OCI-LY3 (cell line): Measurements from ENCODE around the gene PPP3CA.

ENCODE experiments used
- H2AFZ ChIP-seq: fragments of 200-600, 300-600 bp; shearing (Covaris generic); 2 replicates; pipeline ENCODE4 v1.6.0; 2014; ENCODE audit warnings: antibody characterized with exemption, low read depth, low read length
- H3K27ac ChIP-seq: fragments of 200-600, 300-600 bp; sonication (generic); 2 replicates; pipeline ENCODE4 v1.5.1; 2014; ENCODE audit warnings: mild to moderate bottlenecking, low read length, moderate library complexity, mixed read lengths
- H3K27me3 ChIP-seq: fragments of 200-600, 300-600 bp; sonication (generic); 2 replicates; pipeline ENCODE4 v1.6.1; 2014; ENCODE audit warnings: low read depth, low read length, mixed read lengths
- H3K36me3 ChIP-seq: fragments of 200-600, 300-600 bp; sonication (generic); replicated peaks from 2 replicates; pipeline ENCODE3; 2014; ENCODE audit warnings: low read depth, low read length, mixed read lengths
- H3K4me1 ChIP-seq: fragments of 300-600, 200-600 bp; sonication (generic); 2 replicates; pipeline ENCODE4 v1.6.1; 2014; ENCODE audit warnings: low read length, mixed read lengths
- H3K4me2 ChIP-seq: fragments of 200-600, 300-600 bp; sonication (generic); 2 replicates; pipeline ENCODE4 v1.6.1; 2014; ENCODE audit warnings: low read length, mixed read lengths
- H3K4me3 ChIP-seq: fragments of 300-600, 200-600 bp; sonication (generic); 2 replicates; pipeline ENCODE4 v1.5.1; 2014; ENCODE audit warnings: antibody characterized with exemption, mild to moderate bottlenecking, low read length, moderate library complexity
- H3K79me2 ChIP-seq: fragments of 300-600, 200-600 bp; shearing (Covaris generic); 2 replicates; pipeline ENCODE4 v1.6.1; 2014; ENCODE audit warnings: mild to moderate bottlenecking, low read length, mixed read lengths
- H3K9ac ChIP-seq: fragments of 300-600, 200-600 bp; shearing (Covaris generic); 2 replicates; pipeline ENCODE4 v1.6.0; 2014; ENCODE audit warnings: mild to moderate bottlenecking, low read length, moderate library complexity
- H3K9me3 ChIP-seq: fragments of 200-600, 300-600 bp; shearing (Covaris generic); 2 replicates; pipeline ENCODE4 v1.6.1; 2014; ENCODE audit warnings: low read length, mixed read lengths; ENCODE audit not compliant: insufficient read depth
- H4K20me1 ChIP-seq: fragments of 200-600, 300-600 bp; sonication (generic); 2 replicates; pipeline ENCODE4 v1.6.1; 2016; ENCODE audit warnings: low read length, mixed read lengths; ENCODE audit not compliant: insufficient read depth
- CTCF ChIP-seq: fragments of 200-600, 300-600 bp; sonication (generic); IDR thresholded peaks from 2 replicates; pipeline ENCODE4 v1.5.1; 2014; ENCODE audit warnings: antibody characterized with exemption, low read length, low read depth
- EZH2phosphoT487 ChIP-seq: fragments of 200-600 bp; shearing (Covaris generic); IDR thresholded peaks from 2 replicates; pipeline ENCODE4 v1.6.1; 2018; ENCODE audit warnings: antibody characterized with exemption, mixed run types, low read depth

The PPP3CA gene

GRCh38 chr4:101145021-101145420 lies 202.3 kb downstream of the PPP3CA start:
- Histone ChIP-seq H3K4me1 (0 out of 2 replicates have a peak, but pooled peaks cover 4% of the 10 kb centered on the region), H3K4me3 (no peak overlapping the region), H2AFZ (no peak overlapping the region), H4K20me1 (no peaks in the 10 kb centered on the region), H3K79me2 (no peaks in the 10 kb centered on the region), H3K9me3 (no peaks in the 10 kb centered on the region), H3K27me3 (no peaks in the 10 kb centered on the region), H3K36me3 (no peaks in the 10 kb centered on the region), H3K27ac (no peak overlapping the region), H3K9ac (no peak overlapping the region), H3K4me2 (no peak overlapping the region)
- TF ChIP-seq CTCF (no peak), EZH2phosphoT487 (no peak)

GRCh38 chr4:101142259-101142658 lies 205.1 kb downstream of the PPP3CA start:
- H3K27ac ChIP-seq: no peak overlapping the region
- no peaks in the 10 kb centered on the region for H3K79me2 ChIP-seq
- 0 out of 2 replicates have a peak, but pooled peaks cover 4% of the 10 kb centered on the region for H3K4me1 ChIP-seq
- no peaks in the 10 kb centered on the region for H3K9me3 ChIP-seq
- TF ChIP-seq EZH2phosphoT487: no peak
- no peak for TF ChIP-seq CTCF
- no peak overlapping the region for H2AFZ ChIP-seq
- H3K36me3 ChIP-seq: no peaks in the 10 kb centered on the region
- no peak overlapping the region for H3K9ac ChIP-seq
- H3K27me3 ChIP-seq: no peaks in the 10 kb centered on the region
- H4K20me1 ChIP-seq: no peaks in the 10 kb centered on the region
- no peak overlapping the region for H3K4me3 ChIP-seq
- no peak overlapping the region for H3K4me2 ChIP-seq

DNA sequence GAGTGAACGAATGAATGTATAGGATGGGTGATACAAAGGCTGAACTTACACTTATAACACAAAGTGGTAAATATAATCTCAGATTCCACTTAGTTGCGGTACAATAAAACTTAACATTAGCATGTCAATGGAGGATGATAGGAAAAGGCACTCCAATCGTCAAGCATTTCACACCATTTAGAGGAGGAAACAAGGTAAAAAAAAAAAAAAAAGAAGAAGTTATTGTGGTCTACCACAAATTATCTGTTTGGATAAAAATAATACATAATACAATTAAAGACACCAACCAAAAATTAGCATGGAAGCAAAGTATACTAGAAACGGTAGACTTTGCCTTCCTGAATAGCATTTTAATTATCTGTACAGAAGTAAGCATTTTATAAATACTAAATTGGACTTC lies 205.5 kb downstream of the PPP3CA start:
- Histone ChIP-seq H3K9ac (no peak overlapping the region), H4K20me1 (no peaks in the 10 kb centered on the region)

GRCh38 chr4:101141230-101141629 lies 206.1 kb downstream of the PPP3CA start:
- Histone ChIP-seq H3K4me3 (no peak overlapping the region), H3K27ac (no peak overlapping the region), H2AFZ (no peak overlapping the region), H3K27me3 (no peaks in the 10 kb centered on the region), H3K4me2 (no peak overlapping the region), H3K9ac (no peak overlapping the region), H3K79me2 (no peaks in the 10 kb centered on the region), H4K20me1 (no peaks in the 10 kb centered on the region), H3K9me3 (no peaks in the 10 kb centered on the region), H3K4me1 (0 out of 2 replicates have a peak, but pooled peaks cover 4% of the 10 kb centered on the region), H3K36me3 (no peaks in the 10 kb centered on the region)
- TF ChIP-seq CTCF: no peak
- TF ChIP-seq EZH2phosphoT487: no peak

More for the DNA sequence above, 205.5 kb downstream of the PPP3CA start:
- H3K36me3 ChIP-seq: no peaks in the 10 kb centered on the region
- H3K79me2 ChIP-seq: no peaks in the 10 kb centered on the region
- H3K4me3 ChIP-seq: no peak overlapping the region
- H3K27me3 ChIP-seq: no peaks in the 10 kb centered on the region
- H3K4me2 ChIP-seq: no peak overlapping the region
- H3K27ac ChIP-seq: no peak overlapping the region
- TF ChIP-seq EZH2phosphoT487 (no peak), CTCF (no peak)
- no peaks in the 10 kb centered on the region for H3K9me3 ChIP-seq
- no peak overlapping the region for H2AFZ ChIP-seq
- 0 out of 2 replicates have a peak, but pooled peaks cover 4% of the 10 kb centered on the region for H3K4me1 ChIP-seq
